Lung (tissue), 12 donors: ENCODE data around the gene CCDC120. TPM values are rescaled to one million over a fixed set of nuclear protein-coding genes. Genes with fewer than 3 reads are reported as not detected.
A peak's percentile ranks its signal among the peaks of the same experiment; 100 is the strongest.

Experiments
- ATAC-seq: fragments of 200-7000 bp; cut with Tn5 transposase; one replicate; pipeline ENCODE4 v1.9.1; 2020; ENCODE audit warnings: moderate number of reproducible peaks; ENCODE audit not compliant: insufficient read depth, low FRiP score
- DNase-seq, 3 donors: peaks; one replicate each; pipeline ENCODE4 v3.0.0-alpha.2; 2013 to 2017
- H3K27ac ChIP-seq, 2 donors: one replicate each; pipeline ENCODE4 v1.5.1; 2013; ENCODE audit warnings: mild to moderate bottlenecking in 2 of 2, moderate library complexity in 2 of 2, control low read depth in 1 of 2, inconsistent platforms in 1 of 2, low read depth in 1 of 2, low read length in 1 of 2
- H3K27me3 ChIP-seq, 3 donors: one replicate each; pipeline ENCODE4 v1.5.1; 2013; ENCODE audit warnings: low read length in 2 of 3; ENCODE audit not compliant: control insufficient read depth in 3 of 3, insufficient read depth in 3 of 3
- H3K36me3 ChIP-seq, 4 donors: one replicate each; pipeline ENCODE4 v1.5.1; 2013; ENCODE audit warnings: low read length in 4 of 4, mild to moderate bottlenecking in 1 of 4, moderate library complexity in 1 of 4; ENCODE audit not compliant: control insufficient read depth in 4 of 4, insufficient read depth in 4 of 4
- H3K4me1 ChIP-seq, 5 donors: one replicate each; pipeline ENCODE4 v1.5.1; 2013; ENCODE audit warnings: low read length in 5 of 5, mild to moderate bottlenecking in 2 of 5, moderate library complexity in 1 of 5; ENCODE audit not compliant: control insufficient read depth in 5 of 5, insufficient read depth in 5 of 5
- H3K4me3 ChIP-seq: one replicate; pipeline ENCODE4 v1.5.1; 2013; ENCODE audit warnings: mild to moderate bottlenecking, control low read depth, moderate library complexity
- H3K9ac ChIP-seq, 2 donors: one replicate each; pipeline ENCODE4 v1.5.1; 2013; ENCODE audit warnings: low read length in 2 of 2, control low read depth in 1 of 2; ENCODE audit not compliant: insufficient read depth in 1 of 2
- H3K9me3 ChIP-seq, 4 donors: one replicate each; pipeline ENCODE4 v1.5.1; 2013; ENCODE audit warnings: low read length in 3 of 4, mild to moderate bottlenecking in 1 of 4, moderate library complexity in 1 of 4; ENCODE audit not compliant: control insufficient read depth in 4 of 4, insufficient read depth in 3 of 4
- CTCF ChIP-seq: IDR thresholded peaks from 2 replicates; pipeline ENCODE4 v1.5.1; 2012; ENCODE audit warnings: mild to moderate bottlenecking; ENCODE audit errors: control extremely low read depth, extremely low read depth
- WGBS, 2 donors: extraction: QIAGEN DNeasy Blood & Tissue Kit; methylation state at CpG; one replicate each; pipeline ENCODE4 v1.1.7; 2013; 5-methylcytosine and 5-hydroxymethylcytosine counted together
- polyA plus RNA-seq, 2 donors: library from polyadenylated mRNA; stranded (reverse); fragments of 200-250 nt; gene quantifications; one replicate each; pipeline ENCODE4 v1.2.1, GENCODE V29; 2013
- total RNA-seq, 2 donors: library from RNA; depleted of rRNA in 1 of 2; stranded (reverse); fragments of >200 nt in 1 of 2; gene quantifications; one replicate each; pipeline ENCODE4 v1.2.1, GENCODE V29; 2014 to 2021
- donor health status: control.
- donor health status: control.
- donor health status: Bipolar disorder and iron deficiency.
- donor health status: healthy.
- donor health status: DM: yes; HTN: yes; CAD: no.

The CCDC120 gene
- total and polyA plus RNA-seq, 4 donors, result 3.8 to 11.3 (median 5.2) TPM

- Histone ChIP-seq H3K27me3 (no peaks in the 10 kb centered on the region), H3K9me3 (peaks cover 0 to 13% (median 2%) of the 10 kb centered on the region in 4 donors), H3K27ac (peak overlapping the region; percentile 64 to 82), H3K4me1 (no peaks in the 10 kb centered on the region), H3K4me3 (peak overlapping the region; percentile 35), H3K9ac (peak overlapping the region in 1 of 2 donors; percentile 61), H3K36me3 (no peaks in the 10 kb centered on the region)
- TF ChIP-seq CTCF, result no peak
- WGBS, 2 donors, result 2 to 37% methylated on average over 19 to 79 of the region's 79 CpGs
- DNase-seq (peak; percentile 85 to 86 (median 86)), ATAC-seq (peak; percentile 64)
Observed at GRCh38 chrX:49053223-49054072, 5.4 kb upstream of the CCDC120 start.

- Histone ChIP-seq H3K27ac (peak overlapping the region; percentile 64 to 82), H3K27me3 (no peaks in the 10 kb centered on the region), H3K9ac (peak overlapping the region in 1 of 2 donors; percentile 61), H3K4me1 (no peaks in the 10 kb centered on the region), H3K4me3 (no peak overlapping the region), H3K36me3 (no peaks in the 10 kb centered on the region), H3K9me3 (peaks cover 0 to 13% (median 2%) of the 10 kb centered on the region in 4 donors)
- no peak for ATAC-seq
- no peak for DNase-seq
- WGBS, 2 donors, result 78 to 83% methylated on average over 5 of the region's 5 CpGs
- no peak for TF ChIP-seq CTCF
Observed at GRCh38 chrX:49054073-49054762, 4.6 kb upstream of the CCDC120 start.

GRCh38 chrX:49059201-49059600, 402 bp downstream of the CCDC120 start:
- no peak for TF ChIP-seq CTCF
- Histone ChIP-seq H3K36me3 (no peaks in the 10 kb centered on the region), H3K4me3 (peak overlapping the region; percentile 5), H3K4me1 (no peaks in the 10 kb centered on the region), H3K27me3 (no peaks in the 10 kb centered on the region), H3K27ac (peak overlapping the region in 1 of 2 donors; percentile 84), H3K9ac (peak overlapping the region in 1 of 2 donors; percentile 55), H3K9me3 (peaks cover 0 to 4% (median 1%) of the 10 kb centered on the region in 4 donors)
- DNase-seq (peak in 1 of 3 donors; percentile 11), ATAC-seq (no peak)
- WGBS, 2 donors, result 45 to 64% methylated on average over 2 to 6 of the region's 6 CpGs
